Central memory CD8-positive, alpha-beta T cell (primary cell): Measurements from ENCODE around the gene RCE1.
"Not testable (repeated sequence)": the region's sequence is repeated elsewhere in the genome, so short reads cannot be mapped to it uniquely, and the experiment has no call there.

ENCODE experiments used
- ATAC-seq: fragments of 150-1000 bp; cut with Tn5 transposase; replicated peaks from 2 replicates; pipeline ENCODE4 v1.10.0; 2022; ENCODE audit warnings: mild to moderate bottlenecking, moderate FRiP score, moderate number of reproducible peaks; ENCODE audit not compliant: poor library complexity, severe bottlenecking; ENCODE audit errors: extremely low read depth
- DNase-seq, 2 donors: peaks; one replicate each; pipeline ENCODE4 v3.0.0; 2021; ENCODE audit warnings: low spot score in 2 of 2
- H3K27ac Mint-ChIP-seq: one replicate; pipeline ENCODE4 v1.8.0; 2022; ENCODE audit warnings: low read depth, mild to moderate bottlenecking, moderate library complexity, mixed read lengths
- H3K27me3 Mint-ChIP-seq: one replicate; pipeline ENCODE4 v1.8.0; 2022; ENCODE audit warnings: mixed read lengths
- H3K36me3 Mint-ChIP-seq: one replicate; pipeline ENCODE4 v1.8.0; 2022; ENCODE audit warnings: mild to moderate bottlenecking, moderate library complexity, mixed read lengths; ENCODE audit not compliant: insufficient read depth
- H3K4me1 Mint-ChIP-seq: one replicate; pipeline ENCODE4 v1.8.0; 2022; ENCODE audit warnings: mixed read lengths
- H3K4me3 Mint-ChIP-seq: one replicate; pipeline ENCODE4 v1.8.0; 2022; ENCODE audit warnings: mild to moderate bottlenecking, moderate library complexity, mixed read lengths
- H3K9me3 Mint-ChIP-seq: one replicate; pipeline ENCODE4 v1.8.0; 2022; ENCODE audit warnings: mixed read lengths

The RCE1 gene, protein sequence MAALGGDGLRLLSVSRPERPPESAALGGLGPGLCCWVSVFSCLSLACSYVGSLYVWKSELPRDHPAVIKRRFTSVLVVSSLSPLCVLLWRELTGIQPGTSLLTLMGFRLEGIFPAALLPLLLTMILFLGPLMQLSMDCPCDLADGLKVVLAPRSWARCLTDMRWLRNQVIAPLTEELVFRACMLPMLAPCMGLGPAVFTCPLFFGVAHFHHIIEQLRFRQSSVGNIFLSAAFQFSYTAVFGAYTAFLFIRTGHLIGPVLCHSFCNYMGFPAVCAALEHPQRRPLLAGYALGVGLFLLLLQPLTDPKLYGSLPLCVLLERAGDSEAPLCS

DNA sequence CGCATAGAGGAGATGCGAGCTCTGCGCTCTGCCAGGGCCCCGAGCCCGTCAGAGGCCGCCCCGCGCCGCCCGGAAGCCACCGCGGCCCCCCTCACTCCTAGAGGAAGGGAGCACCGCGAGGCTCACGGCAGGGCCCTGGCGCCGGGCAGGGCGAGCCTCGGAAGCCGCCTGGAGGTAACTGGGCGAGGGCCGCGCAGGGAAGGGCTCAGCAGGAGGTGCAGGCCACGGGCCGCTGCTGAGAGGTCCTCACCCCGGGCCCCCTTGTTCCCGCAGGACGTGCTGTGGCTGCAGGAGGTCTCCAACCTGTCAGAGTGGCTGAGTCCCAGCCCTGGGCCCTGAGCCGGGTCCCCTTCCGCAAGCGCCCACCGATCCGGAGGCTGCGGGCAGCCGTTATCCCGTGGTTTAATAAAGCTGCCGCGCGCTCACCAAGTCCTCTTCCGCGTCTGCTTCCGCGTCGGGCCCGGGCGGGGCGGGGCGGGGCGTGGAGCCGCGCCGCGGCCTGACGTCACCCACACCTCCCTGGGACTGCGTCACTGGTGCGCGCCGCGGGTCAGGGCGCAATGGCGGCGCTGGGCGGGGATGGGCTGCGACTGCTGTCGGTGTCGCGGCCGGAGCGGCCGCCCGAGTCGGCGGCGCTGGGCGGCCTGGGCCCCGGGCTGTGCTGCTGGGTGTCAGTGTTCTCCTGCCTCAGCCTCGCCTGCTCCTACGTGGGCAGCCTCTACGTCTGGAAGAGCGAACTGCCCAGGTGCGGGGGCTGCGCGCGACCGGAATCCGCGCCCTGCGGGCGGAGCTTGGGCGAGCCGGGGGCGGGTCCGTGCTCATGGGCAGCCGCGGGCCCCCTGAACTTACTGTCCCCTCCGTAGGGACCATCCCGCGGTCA is at the start of gene RCE1:
TSS of gene RCE1 (plus strand) at position 546 of the 880 bp plus-strand sequence. CDS start at position 561, 15 bp downstream.
- DNase-seq (peak; percentile 80 to 90), ATAC-seq (peak; percentile 89)
- Mint-ChIP-seq H3K27me3 (no peaks in the 10 kb centered on the region), H3K4me3 (peak within 1 kb of the TSS; percentile 97), H3K27ac (peak within 1 kb of the TSS; percentile 98), H3K9me3 (no peaks in the 10 kb centered on the region), H3K4me1 (peaks cover 49% of the 10 kb centered on the region), H3K36me3 (peaks cover 30% of the 10 kb centered on the region)

DNA sequence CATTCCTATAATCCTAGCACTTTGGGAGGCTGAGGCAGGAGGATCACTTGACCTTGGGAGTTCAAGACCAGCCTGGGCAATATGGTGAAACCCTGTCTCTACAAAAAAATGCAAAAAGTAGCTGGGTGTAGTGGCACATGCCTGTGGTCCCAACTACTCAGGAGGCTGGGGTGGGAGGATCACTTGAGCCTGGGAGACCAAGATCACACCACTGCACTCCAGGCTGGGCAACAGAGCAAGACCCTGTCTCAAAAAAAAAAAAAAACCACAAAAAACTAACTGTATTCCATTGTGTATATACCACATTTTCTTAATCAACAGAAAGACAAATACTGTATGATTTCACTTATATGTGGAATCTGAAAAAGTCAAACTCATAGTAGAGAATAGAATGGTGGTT is 43.4 kb upstream of the RCE1 start:
- H3K27ac Mint-ChIP-seq, DNase-seq, H3K27me3 Mint-ChIP-seq, H3K9me3 Mint-ChIP-seq, H3K4me3 Mint-ChIP-seq, ATAC-seq, H3K4me1 Mint-ChIP-seq, H3K36me3 Mint-ChIP-seq: not testable (repeated sequence)

DNA sequence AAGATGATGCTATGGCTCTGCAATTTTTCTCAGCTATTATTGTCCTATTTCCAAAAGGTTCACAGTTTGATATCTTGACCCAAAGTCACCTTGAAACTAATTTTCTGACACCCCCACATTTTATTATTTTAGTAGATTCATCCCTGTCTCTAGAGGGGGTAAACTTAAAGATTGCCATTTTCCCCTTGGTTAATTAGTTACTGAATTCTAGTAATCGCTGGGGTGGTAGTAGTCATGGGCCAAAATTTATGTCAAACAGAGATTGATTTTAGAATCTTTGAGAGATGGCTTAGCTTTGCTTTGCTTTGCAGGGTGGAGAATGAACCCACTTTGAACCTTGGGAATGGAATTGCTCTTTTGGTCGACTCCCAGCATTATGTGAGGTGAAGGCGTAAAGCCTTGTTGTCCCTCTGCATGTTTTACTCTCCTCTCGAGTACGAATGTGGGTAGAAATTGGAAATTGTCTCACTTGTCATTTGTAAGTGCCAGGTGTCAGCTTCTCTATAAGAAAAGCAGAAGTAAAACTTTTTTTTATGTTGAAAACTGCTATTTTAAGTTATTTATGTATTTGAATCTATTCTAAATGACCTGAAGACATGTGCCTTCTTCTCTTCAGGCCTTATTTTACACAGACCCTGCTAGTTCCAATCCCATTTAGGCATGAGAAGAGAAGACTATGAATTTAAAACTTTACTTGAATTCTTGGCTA is 42.4 kb upstream of the RCE1 start:
- Mint-ChIP-seq H3K4me3 (no peak overlapping the region), H3K27ac (no peak overlapping the region), H3K36me3 (peaks cover 4% of the 10 kb centered on the region), H3K27me3 (no peaks in the 10 kb centered on the region), H3K9me3 (no peaks in the 10 kb centered on the region), H3K4me1 (no peaks in the 10 kb centered on the region)
- DNase-seq (no peak), ATAC-seq (no peak)

DNA sequence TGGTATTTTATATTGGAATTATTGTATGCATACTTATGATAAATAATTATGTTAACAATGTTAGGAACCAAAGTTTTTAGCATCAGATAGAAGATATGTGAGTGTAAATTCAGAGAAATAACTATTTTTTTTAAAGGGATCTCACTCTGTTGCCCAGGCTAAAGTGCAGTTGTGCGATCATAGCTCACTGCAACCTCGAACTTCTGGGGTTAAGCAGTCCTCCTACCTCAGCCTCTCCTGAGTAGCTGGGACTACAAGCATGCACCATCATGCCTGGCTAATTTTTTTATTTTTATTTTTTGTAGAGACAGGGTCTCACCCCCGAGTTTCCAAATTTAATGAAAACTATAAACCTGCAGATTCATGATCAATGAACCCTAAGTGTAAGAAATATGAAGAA is 33.6 kb upstream of the RCE1 start:
- ATAC-seq (no peak), DNase-seq (no peak)
- Mint-ChIP-seq H3K4me3 (no peak overlapping the region), H3K27ac (peak overlapping the region; percentile 33), H3K9me3 (no peaks in the 10 kb centered on the region), H3K4me1 (no peaks in the 10 kb centered on the region), H3K27me3 (no peaks in the 10 kb centered on the region), H3K36me3 (peaks cover 5% of the 10 kb centered on the region)

DNA sequence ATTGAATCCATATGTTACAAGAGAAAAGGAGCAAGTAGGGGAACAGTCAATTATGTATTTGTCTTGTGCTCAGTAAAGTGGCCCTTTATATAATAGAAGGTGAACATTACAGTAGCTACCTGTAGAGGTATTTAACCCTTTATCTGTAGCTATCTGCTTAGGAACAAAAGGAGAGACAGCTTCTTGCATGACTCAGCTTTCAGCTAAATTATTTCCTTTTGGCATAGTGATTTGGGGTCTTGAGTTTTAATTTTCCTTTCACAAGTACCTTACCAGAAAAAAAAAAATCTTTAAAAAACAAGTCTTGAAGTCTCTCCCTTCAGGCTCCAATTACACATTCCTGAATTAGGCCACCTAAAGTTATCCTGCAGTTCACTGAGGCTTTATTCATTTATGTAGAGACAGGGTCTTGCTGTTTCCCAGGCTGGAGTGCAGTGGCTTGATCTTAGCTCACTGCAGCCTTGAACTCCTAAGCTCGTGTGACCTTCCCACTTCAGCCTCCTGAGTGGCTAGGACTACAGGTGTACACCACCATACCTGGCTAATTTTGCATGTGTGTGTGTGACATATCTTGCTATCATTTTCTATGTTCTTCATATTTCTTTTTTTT is 32.6 kb upstream of the RCE1 start:
- Mint-ChIP-seq H3K27me3 (no peaks in the 10 kb centered on the region), H3K36me3 (peaks cover 4% of the 10 kb centered on the region), H3K4me1 (no peaks in the 10 kb centered on the region), H3K27ac (no peak overlapping the region), H3K4me3 (no peak overlapping the region), H3K9me3 (no peaks in the 10 kb centered on the region)
- DNase-seq: no peak
- ATAC-seq: no peak

DNA sequence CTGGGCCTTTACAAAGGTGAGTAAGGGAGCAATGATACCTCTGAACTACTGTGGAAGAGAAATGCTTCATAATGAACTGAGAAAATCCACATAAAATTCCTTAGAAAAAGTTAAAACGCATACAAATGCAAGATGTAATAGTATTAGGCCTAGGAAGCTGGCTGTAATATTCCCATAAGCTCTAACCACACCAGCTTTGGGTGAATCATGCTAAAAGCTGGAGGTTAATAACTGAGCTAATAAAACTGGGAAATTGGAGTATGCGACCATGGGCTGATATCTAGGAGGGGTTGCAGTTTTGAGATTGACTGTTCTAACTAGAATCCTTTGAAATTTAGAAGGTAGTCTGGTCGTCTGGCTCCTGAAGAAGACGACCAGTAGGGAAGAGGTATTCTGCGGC is 28.6 kb upstream of the RCE1 start:
- Mint-ChIP-seq H3K4me3 (no peak overlapping the region), H3K27ac (no peak overlapping the region), H3K4me1 (no peaks in the 10 kb centered on the region), H3K36me3 (no peaks in the 10 kb centered on the region), H3K9me3 (no peaks in the 10 kb centered on the region), H3K27me3 (no peaks in the 10 kb centered on the region)
- ATAC-seq: no peak
- DNase-seq: no peak

DNA sequence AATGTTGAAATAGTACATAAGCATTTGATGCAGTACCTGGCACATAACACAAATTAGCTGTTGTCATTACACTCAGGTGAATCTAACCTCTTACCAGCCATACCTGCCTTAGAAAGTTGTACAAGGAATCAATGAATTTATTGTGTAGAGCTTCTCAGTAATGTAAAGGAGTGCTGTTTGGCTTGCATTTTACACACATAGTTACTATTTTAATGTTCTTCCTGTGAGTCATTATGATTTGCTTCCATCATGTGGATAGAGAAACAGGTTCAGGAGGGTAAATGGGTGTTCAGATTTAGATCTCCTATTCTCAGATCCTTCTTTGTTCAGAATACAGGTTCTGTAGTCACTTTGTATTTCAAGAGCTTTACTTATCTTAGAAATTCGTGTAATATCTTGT is 27.6 kb upstream of the RCE1 start:
- Mint-ChIP-seq H3K27ac (no peak overlapping the region), H3K4me1 (no peaks in the 10 kb centered on the region), H3K27me3 (no peaks in the 10 kb centered on the region), H3K4me3 (no peak overlapping the region), H3K36me3 (no peaks in the 10 kb centered on the region), H3K9me3 (no peaks in the 10 kb centered on the region)
- DNase-seq (no peak), ATAC-seq (no peak)

DNA sequence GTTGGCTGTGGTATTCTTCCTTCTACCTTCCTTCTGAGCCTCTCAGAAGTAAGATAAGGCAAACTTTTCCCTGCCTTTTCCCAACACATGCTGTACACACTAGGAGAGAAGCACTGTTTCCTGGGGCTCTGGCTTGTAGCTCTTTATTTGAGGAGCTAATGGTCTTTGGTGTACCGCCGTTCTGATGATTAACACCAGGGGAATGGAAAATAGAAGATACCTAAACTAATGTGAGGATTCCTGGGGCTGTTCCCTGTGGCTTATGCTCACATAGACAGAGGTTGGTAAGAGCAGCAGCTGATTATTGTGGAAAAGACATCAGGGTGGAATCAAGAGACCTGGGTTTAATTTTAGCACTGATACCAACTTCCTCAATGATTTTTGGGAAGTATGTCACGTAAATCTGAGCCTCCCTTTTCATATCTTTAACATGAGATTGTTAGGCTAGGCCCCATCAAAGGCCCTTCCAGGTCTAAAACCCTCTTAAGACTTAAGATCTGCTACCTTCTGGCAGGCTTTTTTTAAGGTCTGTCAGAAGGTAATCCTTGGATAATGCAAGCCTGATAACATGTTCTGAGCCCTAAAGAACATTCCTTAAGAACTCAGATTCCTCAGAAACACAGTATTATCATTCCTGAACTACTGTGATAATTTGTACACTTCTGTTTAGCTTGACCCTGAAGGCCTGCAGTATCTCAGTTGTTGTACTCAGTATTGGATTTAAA is 24.8 kb upstream of the RCE1 start:
- Mint-ChIP-seq H3K27me3 (no peaks in the 10 kb centered on the region), H3K4me1 (no peaks in the 10 kb centered on the region), H3K36me3 (no peaks in the 10 kb centered on the region)

DNA sequence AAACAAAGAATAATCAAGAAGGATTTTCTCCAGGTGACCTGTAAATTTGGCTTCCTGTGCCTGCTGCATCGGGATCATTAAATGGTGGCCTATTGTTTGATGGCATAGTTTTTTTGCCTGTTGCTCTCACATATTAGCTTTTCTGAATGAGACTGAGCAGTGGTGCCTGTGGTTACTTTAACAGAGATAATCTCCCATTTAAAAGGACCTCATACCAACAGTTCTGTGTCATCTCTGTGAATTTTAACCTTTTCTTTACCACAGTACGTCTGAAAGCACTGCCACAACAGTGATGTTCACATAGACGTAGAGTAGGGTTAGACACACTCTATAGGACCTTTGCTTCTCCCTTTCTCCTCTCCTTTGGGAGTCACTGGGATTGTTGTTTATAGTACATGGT is 22.9 kb upstream of the RCE1 start:
- H3K36me3 Mint-ChIP-seq: no peaks in the 10 kb centered on the region
- no peaks in the 10 kb centered on the region for H3K9me3 Mint-ChIP-seq
- no peak overlapping the region for H3K4me3 Mint-ChIP-seq
- no peak for DNase-seq
- no peaks in the 10 kb centered on the region for H3K27me3 Mint-ChIP-seq
- no peak overlapping the region for H3K27ac Mint-ChIP-seq
- no peaks in the 10 kb centered on the region for H3K4me1 Mint-ChIP-seq
- ATAC-seq: no peak

More for the DNA sequence above, 24.8 kb upstream of the RCE1 start:
- H3K27ac Mint-ChIP-seq: no peak overlapping the region
- H3K9me3 Mint-ChIP-seq: no peaks in the 10 kb centered on the region
- DNase-seq: no peak
- ATAC-seq: no peak
- H3K4me3 Mint-ChIP-seq: no peak overlapping the region

DNA sequence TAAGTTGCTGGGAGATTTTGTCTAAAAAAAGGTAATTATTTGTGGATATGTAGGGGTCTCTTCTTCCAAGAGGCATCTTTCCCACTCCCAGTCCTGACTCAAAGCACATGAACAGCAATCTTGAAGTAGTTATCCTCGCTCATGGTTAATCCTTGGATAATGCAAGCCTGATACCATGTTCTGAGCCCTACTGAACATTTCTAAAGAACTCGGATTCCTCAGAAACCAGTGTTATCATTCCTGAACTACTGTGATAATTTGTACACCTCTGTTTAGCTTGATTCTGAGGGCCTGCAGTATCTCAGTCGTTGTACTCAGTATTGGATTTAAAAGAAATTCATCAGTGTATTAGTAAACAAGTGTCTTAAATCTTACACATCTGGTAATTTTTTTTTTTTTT is 22.3 kb upstream of the RCE1 start:
- no peak for ATAC-seq
- H3K9me3 Mint-ChIP-seq: no peaks in the 10 kb centered on the region
- no peaks in the 10 kb centered on the region for H3K36me3 Mint-ChIP-seq
- H3K4me1 Mint-ChIP-seq: no peaks in the 10 kb centered on the region
- no peak overlapping the region for H3K4me3 Mint-ChIP-seq
- no peak for DNase-seq
- H3K27ac Mint-ChIP-seq: no peak overlapping the region
- no peaks in the 10 kb centered on the region for H3K27me3 Mint-ChIP-seq

DNA sequence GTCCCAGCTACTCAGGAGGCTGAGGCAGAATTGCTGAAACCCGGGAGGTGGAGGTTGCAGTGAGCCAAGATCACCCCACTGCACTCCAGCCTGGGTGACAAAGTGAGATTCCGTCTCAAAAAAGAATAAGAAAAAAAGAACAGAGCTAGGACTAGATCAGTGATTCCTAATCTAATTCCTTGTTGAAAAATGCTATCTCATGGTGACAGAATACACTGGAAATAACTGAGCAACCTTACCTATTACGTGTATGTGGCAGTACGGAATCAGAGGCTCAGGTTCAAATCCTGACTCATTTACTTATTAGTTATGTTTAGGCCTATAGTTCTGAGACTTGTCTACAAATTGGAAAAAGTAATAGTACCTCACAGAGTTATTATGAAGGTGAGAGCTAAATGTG is 19.5 kb upstream of the RCE1 start:
- Mint-ChIP-seq H3K4me1 (no peaks in the 10 kb centered on the region), H3K9me3 (no peaks in the 10 kb centered on the region), H3K4me3 (no peak overlapping the region), H3K36me3 (no peaks in the 10 kb centered on the region), H3K27me3 (no peaks in the 10 kb centered on the region), H3K27ac (no peak overlapping the region)
- no peak for ATAC-seq
- no peak for DNase-seq

DNA sequence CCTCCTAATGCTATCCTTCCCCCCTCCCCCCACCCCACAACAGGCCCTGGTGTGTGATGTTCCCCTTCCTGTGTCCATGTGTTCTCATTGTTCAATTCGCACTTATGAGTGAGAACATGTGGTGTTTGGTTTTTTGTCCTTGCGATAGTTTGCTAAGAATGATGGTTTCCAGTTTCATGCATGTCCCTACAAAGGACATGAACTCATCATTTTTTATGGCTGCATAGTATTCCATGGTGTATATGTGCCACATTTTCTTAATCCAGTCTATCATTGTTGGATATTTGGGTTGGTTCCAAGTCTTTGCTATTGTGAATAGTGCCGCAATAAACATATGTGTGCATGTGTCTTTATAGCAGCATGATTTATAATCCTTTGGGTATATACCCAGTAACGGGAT is 18.7 kb upstream of the RCE1 start:
- ATAC-seq, H3K27me3 Mint-ChIP-seq, H3K9me3 Mint-ChIP-seq, H3K27ac Mint-ChIP-seq, DNase-seq, H3K36me3 Mint-ChIP-seq, H3K4me3 Mint-ChIP-seq, H3K4me1 Mint-ChIP-seq: not testable (repeated sequence)
